Fibroblast of skin of left biceps (primary cell): ENCODE data around the gene PKMYT1.
A peak's percentile ranks its signal among the peaks of the same experiment; 100 is the strongest.

Experiments used
- DNase-seq, 2 experiments: peaks; one replicate each; pipeline ENCODE4 v3.0.0-alpha.2; 2013; ENCODE audit warnings: low read depth in 2 of 2

Gene PKMYT1

GRCh38 chr16:2973605-2974318 lies 6.5 kb downstream of the PKMYT1 start:
- no peak for DNase-seq

DNA sequence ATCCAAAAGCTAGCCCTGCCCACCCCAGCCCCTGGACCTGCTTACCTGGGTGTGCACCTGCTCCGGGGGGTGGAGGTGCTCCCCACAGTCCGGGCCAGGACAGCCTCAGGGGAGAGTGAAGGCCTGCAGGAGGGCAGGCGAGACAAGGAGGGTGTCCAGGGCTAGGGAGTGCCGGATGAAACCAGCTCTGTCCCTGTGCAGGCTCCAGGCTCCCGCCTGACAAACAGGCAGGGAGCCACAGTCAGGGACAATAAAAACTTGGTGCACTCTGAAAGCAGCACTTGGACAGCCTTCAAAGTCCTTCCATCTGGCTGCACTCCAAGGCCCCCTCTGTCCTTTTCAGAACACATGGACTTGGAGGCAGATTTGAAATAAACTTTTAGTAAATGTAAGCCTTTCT lies 7.2 kb downstream of the PKMYT1 start:
- no peak for DNase-seq

DNA sequence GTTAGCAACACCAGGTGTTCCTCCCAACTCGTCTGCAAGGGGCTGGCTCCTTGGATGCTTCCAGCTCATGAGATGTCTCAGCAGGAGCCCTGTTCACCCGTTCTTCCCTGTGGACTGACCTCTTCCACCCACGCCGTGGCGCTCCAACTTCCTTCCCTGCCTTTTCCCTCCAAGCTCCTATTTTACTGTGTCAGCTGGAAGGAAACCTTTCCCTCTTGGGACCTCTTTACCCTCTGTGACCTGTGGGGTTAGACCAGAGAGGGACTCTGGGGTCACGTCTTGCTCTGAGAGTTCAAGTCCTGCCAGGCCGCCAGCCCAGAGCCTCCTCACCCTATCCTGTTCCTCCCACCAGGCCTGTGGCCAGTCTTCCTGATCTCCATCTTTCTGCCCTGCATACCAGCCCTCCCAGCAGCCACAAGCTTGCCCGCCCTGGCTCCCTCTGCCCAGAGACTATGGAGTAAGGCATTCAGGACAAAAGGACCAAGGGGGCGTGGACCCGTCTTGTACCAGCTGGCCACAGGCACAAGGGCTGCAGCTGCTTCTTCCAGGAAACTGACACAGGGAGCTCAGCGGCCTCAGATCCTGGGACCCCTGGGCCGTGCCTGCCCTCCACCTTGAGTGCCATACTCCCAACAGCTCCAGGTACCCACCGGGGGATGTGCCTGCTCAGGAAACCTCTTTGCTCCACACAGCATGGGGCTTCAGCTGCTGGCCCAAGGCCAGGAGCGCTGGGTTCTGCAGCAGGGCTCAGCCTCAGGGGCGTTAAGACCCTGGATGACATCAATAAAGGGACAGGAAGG lies 8.1 kb downstream of the PKMYT1 start:
- DNase-seq = no peak

DNA sequence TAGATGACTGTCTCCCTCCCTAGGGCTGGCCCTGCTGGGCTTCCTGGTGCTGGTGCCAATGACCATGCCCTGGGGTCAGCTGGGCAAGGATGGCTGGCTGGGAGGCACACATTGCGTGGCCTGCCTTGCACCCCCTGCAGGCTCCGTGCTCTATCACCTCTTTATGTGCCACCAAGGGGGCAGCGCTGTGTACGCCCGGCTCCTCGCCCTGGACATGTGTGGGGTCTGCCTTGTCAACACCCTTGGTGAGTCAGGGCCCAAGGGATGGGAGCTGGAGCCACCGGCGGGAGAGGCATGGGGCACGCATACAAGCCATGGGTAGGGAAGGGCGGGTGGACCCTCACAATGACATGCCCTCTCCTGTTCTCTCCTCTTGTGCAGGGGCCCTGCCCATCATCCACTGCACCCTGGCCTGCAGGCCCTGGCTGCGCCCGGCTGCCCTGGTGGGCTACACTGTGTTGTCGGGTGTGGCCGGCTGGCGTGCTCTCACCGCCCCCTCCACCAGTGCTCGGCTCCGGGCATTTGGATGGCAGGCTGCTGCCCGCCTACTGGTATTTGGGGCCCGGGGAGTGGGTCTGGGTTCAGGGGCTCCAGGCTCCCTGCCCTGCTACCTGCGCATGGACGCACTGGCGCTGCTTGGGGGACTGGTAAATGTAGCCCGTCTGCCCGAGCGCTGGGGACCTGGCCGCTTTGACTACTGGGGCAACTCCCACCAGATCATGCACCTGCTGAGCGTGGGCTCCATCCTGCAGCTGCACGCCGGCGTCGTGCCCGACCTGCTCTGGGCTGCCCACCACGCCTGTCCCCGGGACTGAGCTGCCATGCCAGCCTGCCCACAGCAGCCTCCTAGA lies 8.9 kb downstream of the PKMYT1 start:
- no peak for DNase-seq

- DNase-seq = no peak
Measured at GRCh38 chr16:2970563-2970962, 9.7 kb downstream of the PKMYT1 start.

DNA sequence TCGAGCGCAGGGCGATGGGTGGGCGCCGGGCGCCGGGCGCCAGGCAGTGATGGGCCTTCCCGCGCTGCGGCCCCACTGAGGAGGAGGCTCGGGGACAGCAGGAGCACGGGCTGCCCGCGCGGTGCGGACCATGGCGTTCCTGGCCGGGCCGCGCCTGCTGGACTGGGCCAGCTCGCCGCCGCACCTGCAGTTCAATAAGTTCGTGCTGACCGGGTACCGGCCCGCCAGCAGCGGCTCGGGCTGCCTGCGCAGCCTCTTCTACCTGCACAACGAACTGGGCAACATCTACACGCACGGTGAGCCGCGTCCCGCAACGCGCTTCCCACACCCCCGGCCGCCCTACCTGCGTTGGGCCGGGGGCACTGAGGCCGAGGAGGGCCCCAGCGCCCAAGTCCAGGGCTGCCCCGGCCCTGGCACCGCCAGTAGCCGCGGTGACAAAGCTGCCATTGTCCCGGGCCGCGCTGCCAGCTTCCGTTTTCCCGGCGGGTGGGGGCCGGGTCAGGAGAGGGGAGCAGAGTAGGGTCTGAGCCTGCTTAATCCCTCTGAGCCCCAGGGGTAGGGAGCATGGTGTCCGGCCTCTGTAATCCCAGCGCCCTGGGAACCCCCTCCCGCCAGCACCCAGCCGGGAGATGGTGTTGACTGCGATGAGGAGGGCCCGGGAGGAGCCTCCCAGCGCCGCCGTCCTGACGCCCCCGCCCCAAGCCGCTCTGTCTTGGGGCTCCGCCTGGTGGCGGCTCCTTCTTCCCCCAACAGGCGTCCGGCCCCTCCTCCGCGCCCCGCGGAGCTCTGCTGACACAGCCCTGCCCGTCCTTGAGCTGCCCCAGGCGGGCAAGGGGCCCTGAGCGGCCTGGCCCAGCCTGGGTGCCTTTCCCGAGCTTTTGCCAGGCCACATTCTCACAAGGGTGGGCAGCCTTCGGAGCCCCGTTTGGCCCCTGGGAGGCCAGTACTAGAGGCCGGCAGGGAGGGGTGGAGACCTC lies 10.4 kb downstream of the PKMYT1 start:
- no peak for DNase-seq

DNA sequence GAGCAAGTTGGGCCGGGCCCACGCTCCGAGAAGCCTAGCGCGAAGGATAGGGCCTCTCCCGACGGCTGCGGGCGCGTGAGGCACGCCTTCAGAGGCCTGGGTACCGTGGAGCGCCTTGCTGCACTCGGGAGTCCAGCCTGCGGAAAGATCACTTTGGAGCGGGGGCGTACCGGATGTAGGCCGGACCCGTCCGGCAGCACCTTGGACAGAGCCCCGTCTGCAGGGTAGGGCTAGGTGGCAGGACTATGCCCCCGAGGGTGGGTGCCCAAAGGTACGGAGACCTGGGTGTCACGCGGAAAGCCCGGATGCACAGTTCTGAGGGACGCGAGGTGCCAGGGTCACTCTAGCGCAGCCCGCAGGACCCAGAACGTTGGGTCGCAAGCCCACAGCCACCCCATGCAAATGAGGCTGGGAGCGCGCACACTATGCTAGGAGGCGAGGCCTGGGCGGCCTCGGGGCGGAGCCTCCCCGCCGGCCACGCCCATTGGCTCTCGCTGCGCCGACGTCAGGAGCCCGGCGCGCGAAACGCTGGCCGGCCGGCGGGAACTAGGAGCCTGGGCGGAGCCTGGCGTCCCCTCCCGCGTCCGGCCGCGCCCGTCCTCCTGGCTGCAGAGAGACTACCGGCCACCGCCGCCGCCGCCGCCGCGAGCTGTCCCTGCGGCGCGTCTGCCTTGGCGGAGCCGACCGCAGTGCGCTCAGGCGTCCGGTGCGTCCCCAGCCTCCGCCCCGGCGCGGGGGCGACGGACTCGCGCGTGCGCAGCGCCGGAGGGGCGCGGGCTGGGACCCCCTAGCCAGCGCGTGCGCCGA lies 11.3 kb downstream of the PKMYT1 start, which contains the start of gene PAQR4:
Gene PAQR4, plus strand, starts transcription at position 611 of the 807 bp plus-strand sequence. CDS start 327 bp downstream, outside the sequence.
- peak; percentile 33 to 50 for DNase-seq

DNA sequence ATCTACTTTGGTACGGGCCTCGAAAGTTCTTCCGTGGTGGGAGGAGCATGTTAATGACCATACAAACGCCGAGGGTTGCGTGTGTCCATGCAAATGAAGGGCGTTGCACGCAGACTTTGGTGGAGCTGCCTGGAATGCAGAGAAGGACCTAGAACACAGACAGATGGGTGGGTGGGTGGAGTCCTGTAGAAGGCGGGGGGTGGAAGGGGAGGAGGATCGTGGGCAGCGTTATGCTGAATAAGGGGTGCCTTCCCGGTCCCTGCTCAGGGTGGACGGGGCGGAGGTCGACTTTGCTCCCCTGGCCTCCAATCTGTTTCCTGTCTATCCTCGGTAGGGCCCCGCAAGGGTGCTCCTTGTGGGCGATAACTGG lies 11.9 kb downstream of the PKMYT1 start:
- no peak for DNase-seq

GRCh38 chr16:2967721-2968161 lies 12.5 kb downstream of the PKMYT1 start:
- DNase-seq = no peak

DNA sequence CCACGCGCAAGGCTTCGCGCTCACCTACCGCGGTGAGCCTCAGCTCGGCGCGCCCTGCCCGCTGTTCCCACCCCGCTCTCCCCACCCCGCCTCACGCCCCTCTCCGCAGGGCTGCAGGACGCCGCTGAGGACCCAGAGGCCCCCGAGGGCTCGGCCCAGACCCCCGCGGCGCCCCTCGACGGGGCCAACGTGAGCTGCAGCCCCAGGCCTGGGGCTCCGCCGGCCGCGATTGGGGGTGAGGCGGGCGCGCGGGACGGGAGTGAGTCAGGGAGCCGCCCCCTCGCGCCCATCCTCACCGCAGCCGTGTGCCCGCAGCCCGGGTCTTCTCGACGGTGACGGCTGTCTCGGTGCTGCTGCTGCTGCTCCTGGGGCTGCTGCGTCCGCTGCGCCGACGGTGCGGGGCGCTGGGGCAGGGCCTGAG lies 13.0 kb downstream of the PKMYT1 start:
- DNase-seq = no peak

DNA sequence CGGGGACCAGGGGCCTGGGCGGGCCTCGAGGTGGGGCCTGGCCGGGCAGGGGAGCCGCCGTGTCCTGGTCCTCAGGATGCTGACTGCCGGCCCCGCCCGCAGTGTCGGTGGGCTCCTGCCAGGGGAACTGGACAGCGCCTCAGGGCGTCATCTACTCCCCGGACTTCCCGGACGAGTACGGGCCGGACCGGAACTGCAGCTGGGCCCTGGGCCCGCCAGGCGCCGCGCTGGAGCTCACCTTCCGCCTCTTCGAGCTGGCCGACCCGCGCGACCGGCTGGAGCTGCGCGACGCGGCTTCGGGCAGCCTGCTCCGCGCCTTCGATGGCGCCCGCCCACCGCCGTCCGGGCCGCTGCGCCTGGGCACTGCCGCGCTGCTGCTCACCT lies 13.4 kb downstream of the PKMYT1 start:
- no peak for DNase-seq

- DNase-seq = no peak
Measured at GRCh38 chr16:2966043-2966807, 14.0 kb downstream of the PKMYT1 start.

- no peak for DNase-seq
Measured at GRCh38 chr16:2964475-2965336, 15.5 kb downstream of the PKMYT1 start.

DNA sequence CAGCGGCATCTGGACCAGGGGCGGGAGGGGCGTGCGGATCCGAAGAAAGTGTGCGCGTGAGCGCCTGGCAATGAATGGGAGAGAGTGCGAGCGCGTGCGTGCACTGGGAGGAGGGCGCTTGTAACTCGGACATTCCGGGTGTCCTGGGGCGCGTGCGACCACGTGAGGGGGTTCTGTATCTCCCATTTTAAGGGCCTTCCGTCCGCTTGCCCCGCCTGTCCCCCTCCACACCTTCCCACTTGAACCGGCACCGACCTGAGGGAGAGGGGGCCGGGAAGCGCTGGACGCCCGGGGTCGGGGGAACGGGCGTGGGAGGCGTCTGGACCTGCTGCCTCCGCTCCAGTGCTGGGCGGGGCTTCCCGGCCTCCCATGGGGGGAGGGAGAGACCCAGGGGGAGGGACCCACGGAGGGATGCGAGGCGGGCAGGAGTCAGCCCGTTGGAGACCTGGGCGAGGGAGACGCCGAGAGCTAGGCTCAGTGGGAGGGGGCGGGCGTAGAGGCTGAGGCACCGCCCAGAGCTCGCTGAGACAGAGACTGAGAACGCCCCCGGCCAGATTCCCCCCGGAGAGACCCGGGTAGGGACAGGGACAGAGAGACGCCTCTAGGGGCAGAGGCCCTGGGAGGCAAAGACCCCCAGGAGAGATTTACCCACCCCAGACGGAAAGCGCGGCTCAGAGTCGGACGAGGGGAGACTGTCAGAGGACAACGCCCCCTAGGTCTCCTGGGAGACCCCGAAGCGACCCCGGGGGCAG lies 16.3 kb downstream of the PKMYT1 start, which contains the start of gene KREMEN2:
Gene KREMEN2, plus strand, starts transcription at position 553 of the 752 bp plus-strand sequence. CDS start 246 bp downstream, outside the sequence.
- DNase-seq = no peak

- no peak for DNase-seq
Measured at GRCh38 chr16:2963074-2963722, 17.0 kb downstream of the PKMYT1 start.

- DNase-seq = no peak
Measured at GRCh38 chr16:2962334-2963073, 17.7 kb downstream of the PKMYT1 start.
